ENCODE measurements around the gene FAH.

DNA sequence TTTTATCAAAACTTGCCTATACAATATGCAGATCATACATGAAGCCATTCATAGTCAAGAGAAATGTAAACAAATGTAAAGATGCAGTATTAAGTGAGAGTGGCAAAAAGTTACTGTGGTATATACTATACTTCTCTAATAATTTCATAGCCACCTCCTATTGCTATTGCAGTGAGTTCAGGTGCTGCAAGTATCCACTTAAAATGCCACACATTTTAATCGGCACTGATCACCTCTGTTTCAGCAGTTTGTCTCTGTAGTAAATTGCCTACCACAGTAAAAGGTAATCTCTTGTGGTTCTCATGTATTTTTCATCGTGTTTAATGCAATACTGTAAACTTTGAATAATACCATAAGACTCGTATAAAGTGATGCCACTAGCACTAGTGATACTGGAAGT lies 20.4 kb upstream of the FAH start:
- TF ChIP-seq CTCF (IDR thresholded peaks at IDR 0.05) (no peak), POLR2A (IDR thresholded peaks at IDR 0.05) (no peak)

Measured in heart left ventricle (tissue), 13 donors.